Measurements from ENCODE around the gene SLC7A10. TPM values are rescaled to one million over a fixed set of nuclear protein-coding genes. Genes with fewer than 3 reads are reported as not detected.
"Not testable (repeated sequence)": the region's sequence is repeated elsewhere in the genome, so short reads cannot be mapped to it uniquely, and the experiment has no call there.

The SLC7A10 gene
- total and polyA plus RNA-seq, 3 donors from 2014 or later: 2.1 to 5.8 (median 3.0) TPM

DNA sequence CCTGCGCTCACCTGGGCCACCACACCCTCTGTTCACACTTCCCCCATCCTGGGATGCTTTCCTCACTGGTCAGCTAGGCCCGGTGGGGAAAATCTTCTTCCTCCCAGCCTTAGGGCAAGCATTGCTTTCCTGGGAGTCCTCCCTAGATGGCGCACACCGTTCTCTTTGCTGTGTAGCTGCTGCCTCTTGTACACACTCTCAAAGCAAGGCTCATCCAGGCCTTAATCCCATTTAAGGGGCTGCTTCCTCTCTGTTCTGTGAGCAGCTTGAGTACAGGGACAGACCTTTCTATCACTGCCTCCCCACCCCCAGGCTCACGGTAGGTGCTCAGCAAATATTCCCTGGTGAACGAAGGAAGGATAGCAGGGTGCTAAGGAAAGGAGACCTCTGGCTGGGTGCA lies 11.1 kb downstream of the SLC7A10 start:
- intact Hi-C loops (cut with DNase I; ENCODE audit: low total_unique reads): no loop called here
- TF ChIP-seq, protein P1, sequence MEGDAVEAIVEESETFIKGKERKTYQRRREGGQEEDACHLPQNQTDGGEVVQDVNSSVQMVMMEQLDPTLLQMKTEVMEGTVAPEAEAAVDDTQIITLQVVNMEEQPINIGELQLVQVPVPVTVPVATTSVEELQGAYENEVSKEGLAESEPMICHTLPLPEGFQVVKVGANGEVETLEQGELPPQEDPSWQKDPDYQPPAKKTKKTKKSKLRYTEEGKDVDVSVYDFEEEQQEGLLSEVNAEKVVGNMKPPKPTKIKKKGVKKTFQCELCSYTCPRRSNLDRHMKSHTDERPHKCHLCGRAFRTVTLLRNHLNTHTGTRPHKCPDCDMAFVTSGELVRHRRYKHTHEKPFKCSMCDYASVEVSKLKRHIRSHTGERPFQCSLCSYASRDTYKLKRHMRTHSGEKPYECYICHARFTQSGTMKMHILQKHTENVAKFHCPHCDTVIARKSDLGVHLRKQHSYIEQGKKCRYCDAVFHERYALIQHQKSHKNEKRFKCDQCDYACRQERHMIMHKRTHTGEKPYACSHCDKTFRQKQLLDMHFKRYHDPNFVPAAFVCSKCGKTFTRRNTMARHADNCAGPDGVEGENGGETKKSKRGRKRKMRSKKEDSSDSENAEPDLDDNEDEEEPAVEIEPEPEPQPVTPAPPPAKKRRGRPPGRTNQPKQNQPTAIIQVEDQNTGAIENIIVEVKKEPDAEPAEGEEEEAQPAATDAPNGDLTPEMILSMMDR (IDR thresholded peaks at IDR 0.05): no peak
- TF ChIP-seq POLR2A (IDR thresholded peaks at IDR 0.05): no peak
- no peaks in the 10 kb centered on the region for H3K36me3 ChIP-seq (ENCODE audit: low read depth, missing control alignments)
- H3K27me3 ChIP-seq: no peaks in the 10 kb centered on the region
- H3K4me1 ChIP-seq: peaks cover 3% of the 10 kb centered on the region
- no peak for DNase-seq
- WGBS, 2 donors: 67 to 72% methylated on average over 4 to 6 of the region's 6 CpGs
- H3K27ac ChIP-seq: no peak overlapping the region
- H3K4me3 ChIP-seq: no peak overlapping the region
- no peaks in the 10 kb centered on the region for H3K9me3 ChIP-seq

DNA sequence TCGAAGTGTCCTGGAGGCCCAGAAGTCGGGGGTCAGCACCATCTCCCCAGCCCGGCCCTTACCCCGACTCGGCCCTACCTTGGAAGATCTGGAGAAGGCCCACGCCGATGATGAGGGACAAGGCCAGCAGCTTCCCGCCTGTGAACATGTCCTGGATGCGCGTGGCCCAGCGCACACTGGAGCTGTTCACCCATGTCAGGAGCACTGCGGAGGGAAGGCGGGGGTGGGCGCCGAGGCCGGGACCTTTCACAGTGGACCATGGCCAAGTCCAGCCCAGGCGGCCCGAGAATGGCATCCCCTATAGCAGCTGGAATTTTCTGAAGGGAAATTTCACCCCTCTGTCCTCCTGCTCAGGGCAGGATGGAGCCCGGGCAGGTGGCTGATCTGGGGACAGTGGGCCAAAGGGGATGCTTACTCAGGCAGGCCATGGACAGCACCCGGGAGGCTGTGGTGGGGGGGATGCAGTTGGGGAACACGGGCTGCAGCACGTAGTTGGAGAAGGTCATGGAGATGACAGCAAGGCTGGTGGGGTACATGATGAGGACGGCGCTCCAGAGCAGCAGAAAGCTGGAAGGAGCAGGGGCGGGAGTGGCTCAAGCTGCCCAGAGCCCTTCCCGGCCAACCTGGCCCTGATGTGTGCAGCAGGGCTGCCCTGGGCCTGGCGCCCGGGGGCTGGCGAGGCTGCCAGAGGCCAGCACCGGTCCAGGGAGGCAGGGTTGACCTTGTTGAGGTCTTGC lies 13.0 kb downstream of the SLC7A10 start:
- H3K27ac ChIP-seq: no peak overlapping the region
- TF ChIP-seq, protein P1 (IDR thresholded peaks at IDR 0.05): no peak
- no peak for TF ChIP-seq POLR2A (IDR thresholded peaks at IDR 0.05)
- DNase-seq: no peak
- no peaks in the 10 kb centered on the region for H3K36me3 ChIP-seq (ENCODE audit: low read depth, missing control alignments)
- WGBS, 2 donors: 92% methylated on average over 17 to 30 of the region's 30 CpGs
- no peak overlapping the region for H3K4me3 ChIP-seq
- no peaks in the 10 kb centered on the region for H3K27me3 ChIP-seq
- intact Hi-C loops (cut with DNase I; ENCODE audit: low total_unique reads): no loop called here
- H3K9me3 ChIP-seq: no peaks in the 10 kb centered on the region
- H3K4me1 ChIP-seq: peaks cover 2% of the 10 kb centered on the region

DNA sequence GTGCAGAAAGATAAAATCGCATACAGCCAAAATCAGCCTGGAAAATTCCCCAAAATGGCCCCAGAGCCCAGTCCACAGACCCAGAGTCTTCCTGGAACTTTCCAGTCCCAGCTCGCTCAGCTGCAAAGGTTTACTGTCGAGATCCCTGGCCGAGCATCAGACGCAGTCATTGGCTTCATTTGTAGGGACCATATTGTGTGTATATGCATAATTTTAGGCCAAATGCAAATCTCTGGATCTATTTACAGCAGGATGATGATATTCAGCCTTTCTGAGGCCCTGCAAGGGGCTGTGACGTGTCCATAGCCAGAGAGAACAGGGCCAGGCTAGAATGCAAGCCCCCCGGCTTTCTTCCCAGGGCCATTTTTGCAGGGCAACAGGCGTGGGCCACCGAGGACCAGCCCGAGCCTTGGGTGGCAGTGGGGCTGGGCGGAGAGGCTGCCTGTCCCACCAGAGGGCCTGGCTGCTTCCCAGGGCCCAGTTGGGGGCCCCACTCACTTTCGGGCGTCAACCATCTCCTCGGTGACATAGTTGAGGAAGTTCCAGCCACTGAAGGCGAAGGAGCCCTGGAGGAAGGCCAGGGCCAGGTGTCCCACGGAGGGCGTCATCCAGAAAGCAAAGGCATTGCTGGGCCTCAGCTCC lies 13.7 kb downstream of the SLC7A10 start:
- H3K4me1 ChIP-seq: peaks cover 2% of the 10 kb centered on the region
- DNase-seq: no peak
- H3K27ac ChIP-seq: no peak overlapping the region
- H3K9me3 ChIP-seq: no peaks in the 10 kb centered on the region
- TF ChIP-seq POLR2A (IDR thresholded peaks at IDR 0.05): no peak
- TF ChIP-seq, protein P1 (IDR thresholded peaks at IDR 0.05): no peak
- H3K27me3 ChIP-seq: no peaks in the 10 kb centered on the region
- H3K36me3 ChIP-seq (ENCODE audit: low read depth, missing control alignments): no peaks in the 10 kb centered on the region
- intact Hi-C loops (cut with DNase I; ENCODE audit: low total_unique reads): no loop called here
- 80 to 89% methylated on average over 9 to 17 of the region's 17 CpGs for WGBS, 2 donors
- no peak overlapping the region for H3K4me3 ChIP-seq

DNA sequence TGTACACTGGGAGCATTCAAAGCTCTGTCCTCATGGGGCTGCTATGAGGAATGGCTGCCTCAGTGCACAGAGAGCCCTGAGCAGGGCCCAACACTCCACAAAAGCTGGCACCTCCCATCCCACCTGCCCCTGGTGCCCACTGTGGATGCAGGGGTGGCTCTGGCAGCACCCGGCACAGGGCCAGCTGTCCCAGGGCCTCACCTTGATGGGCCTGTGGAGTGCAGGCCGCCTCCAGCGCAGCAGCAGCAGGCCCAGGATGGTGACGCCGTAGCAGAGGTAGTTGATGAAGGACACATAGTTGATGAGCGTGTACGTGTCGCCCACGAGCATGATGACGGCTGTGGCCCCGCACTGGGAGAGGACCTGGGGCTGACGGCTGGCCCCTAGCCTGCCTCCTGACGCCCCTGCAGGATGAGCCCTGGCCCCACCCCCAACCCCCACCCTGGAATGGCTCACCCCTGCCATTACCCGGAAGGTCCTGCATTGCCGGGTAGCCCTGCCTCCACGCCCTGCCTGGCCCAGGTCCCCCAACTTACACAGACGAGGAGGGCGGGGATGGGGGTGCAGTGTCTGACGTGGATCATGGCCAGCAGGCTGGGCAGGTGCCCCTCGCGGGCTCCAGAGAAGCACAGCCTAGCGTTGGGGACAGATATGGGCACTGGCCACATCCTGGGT lies 15.2 kb downstream of the SLC7A10 start:
- H3K36me3 ChIP-seq (ENCODE audit: low read depth, missing control alignments): no peaks in the 10 kb centered on the region
- H3K9me3 ChIP-seq: no peaks in the 10 kb centered on the region
- peaks cover 2% of the 10 kb centered on the region for H3K4me1 ChIP-seq
- DNase-seq: no peak
- WGBS, 2 donors: 91 to 93% methylated on average over 6 to 18 of the region's 22 CpGs
- no peak overlapping the region for H3K27ac ChIP-seq
- no peak overlapping the region for H3K4me3 ChIP-seq
- TF ChIP-seq, protein P1 (IDR thresholded peaks at IDR 0.05): no peak
- TF ChIP-seq POLR2A (IDR thresholded peaks at IDR 0.05): no peak
- no peaks in the 10 kb centered on the region for H3K27me3 ChIP-seq
- intact Hi-C loops (cut with DNase I; ENCODE audit: low total_unique reads): no loop called here

DNA sequence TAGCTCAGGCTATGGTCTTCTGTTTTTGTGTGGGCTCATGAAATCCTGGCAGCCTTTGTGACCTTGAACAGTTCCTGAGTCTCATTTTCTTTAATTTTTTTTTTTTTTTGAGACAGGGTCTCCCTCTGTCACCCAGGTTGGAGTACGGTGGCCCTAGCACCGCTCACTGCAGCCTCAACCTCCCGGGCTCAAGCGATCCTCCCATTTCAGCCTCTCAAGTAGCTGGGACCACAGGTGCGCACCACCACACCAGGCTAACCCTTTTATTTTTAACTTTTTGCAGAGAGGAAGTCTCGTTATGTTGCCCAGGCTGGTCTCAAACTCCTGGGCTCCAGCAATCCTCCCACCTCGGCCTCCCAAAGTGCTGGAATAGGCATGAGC lies 15.8 kb downstream of the SLC7A10 start:
- DNase-seq; H3K27ac ChIP-seq; intact Hi-C loops (cut with DNase I; ENCODE audit: low total_unique reads); H3K27me3 ChIP-seq; H3K36me3 ChIP-seq (ENCODE audit: low read depth, missing control alignments); H3K4me1 ChIP-seq; H3K4me3 ChIP-seq; H3K9me3 ChIP-seq: not testable (repeated sequence)
- 94% methylated on average over 7 of the region's 7 CpGs for WGBS, 2 donors

Data from testis (tissue), 3 donors.